Smooth muscle cell (in vitro differentiated cells): ENCODE data around the gene WRAP73. TPM values are rescaled to one million over a fixed set of nuclear protein-coding genes. Genes with fewer than 3 reads are reported as not detected.

ENCODE experiments used
- DNase-seq: peaks from one replicate; lab custom pipeline; 2025; ENCODE audit not compliant: unreplicated experiment; lab: John Stamatoyannopoulos, UW
- H2AFZ ChIP-seq: fragments of 200-600 bp; sonication (generic); 2 replicates; pipeline ENCODE4 v1.6.0; 2016; ENCODE audit warnings: antibody characterized with exemption, low read depth, mild to moderate bottlenecking
- H3F3A ChIP-seq: fragments of 200-600 bp; sonication (generic); 2 replicates; pipeline ENCODE4 v1.6.0; 2017; ENCODE audit warnings: antibody characterized with exemption, low read depth
- H3K27ac ChIP-seq: fragments of 200-600 bp; sonication (generic); 2 replicates; pipeline ENCODE4 v1.5.1; 2016; ENCODE audit warnings: low read depth, mild to moderate bottlenecking
- H3K27me3 ChIP-seq: fragments of 200-600 bp; sonication (generic); 2 replicates; pipeline ENCODE4 v1.6.1; 2016; ENCODE audit warnings: low read depth, mild to moderate bottlenecking
- H3K36me3 ChIP-seq: fragments of 200-600 bp; sonication (generic); 2 replicates; pipeline ENCODE4 v1.5.1; 2016; ENCODE audit warnings: low read depth
- H3K4me1 ChIP-seq: fragments of 200-600 bp; sonication (generic); 2 replicates; pipeline ENCODE4 v1.5.1; 2016; ENCODE audit warnings: low read depth
- H3K4me2 ChIP-seq: fragments of 200-600 bp; sonication (generic); 2 replicates; pipeline ENCODE4 v1.6.0; 2016; ENCODE audit warnings: mild to moderate bottlenecking
- H3K4me3 ChIP-seq: fragments of 200-600 bp; sonication (generic); 2 replicates; pipeline ENCODE4 v1.5.1; 2016; ENCODE audit warnings: mild to moderate bottlenecking
- H3K79me2 ChIP-seq: fragments of 200-600 bp; sonication (generic); 2 replicates; pipeline ENCODE4 v1.6.0; 2016; ENCODE audit warnings: low read depth, mild to moderate bottlenecking
- H3K9ac ChIP-seq: fragments of 200-600 bp; sonication (generic); 2 replicates; pipeline ENCODE4 v1.6.0; 2016; ENCODE audit warnings: low read depth
- H3K9me3 ChIP-seq: fragments of 200-600 bp; sonication (generic); replicated peaks from 2 replicates; pipeline ENCODE4 v1.5.1; 2016; ENCODE audit warnings: low read depth
- H4K20me1 ChIP-seq: fragments of 200-600 bp; sonication (generic); 2 replicates; pipeline ENCODE4 v1.6.0; 2016; ENCODE audit warnings: low read depth
- CTCF ChIP-seq: fragments of 200-600 bp; sonication (generic); IDR thresholded peaks from 2 replicates; pipeline ENCODE4 v1.5.1; 2017; ENCODE audit warnings: borderline replicate concordance, mild to moderate bottlenecking, antibody characterized with exemption; ENCODE audit not compliant: insufficient read depth, poor library complexity, severe bottlenecking
- WGBS: methylation state at CpG from one replicate; pipeline ENCODE4 v1.1.7; 2016; ENCODE audit warnings: low lambda C conversion rate; 5-methylcytosine and 5-hydroxymethylcytosine counted together
- polyA plus RNA-seq: library from polyadenylated mRNA; unstranded; fragments of >200 nt; fragmentation: Nextera tagmentation; extraction: Ambion mirVana; gene quantifications from 2 replicates; pipeline ENCODE4 v1.2.1, GENCODE V29; 2016
- total RNA-seq: library from RNA; depleted of rRNA; stranded (reverse); fragments of >200 nt; gene quantifications from 2 replicates; pipeline ENCODE4 v1.2.3, GENCODE V29; 2014

Gene WRAP73
- total and polyA plus RNA-seq, 2 experiments from 2014 or later: 17.2 to 20.8 TPM

DNA sequence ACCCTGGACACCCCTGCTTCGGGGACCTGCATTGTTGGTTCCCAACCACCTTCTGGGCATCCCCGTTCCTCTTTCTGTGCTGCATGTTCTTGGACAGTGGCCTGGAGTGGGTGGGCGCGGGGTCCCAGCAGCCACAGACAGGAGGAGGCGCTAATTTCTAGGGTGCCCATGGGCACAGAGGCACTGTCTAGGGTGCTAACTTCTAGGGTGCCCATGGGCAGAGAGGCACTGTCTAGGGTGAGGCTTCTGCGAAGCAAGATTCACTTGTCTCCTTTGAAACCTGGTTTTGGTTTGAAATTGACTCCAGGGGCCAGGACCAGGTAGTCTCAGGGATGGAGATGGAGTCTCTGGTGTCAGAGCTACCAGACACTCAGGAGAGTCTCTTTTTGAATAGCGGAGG lies 37.8 kb downstream of the WRAP73 start:
- Histone ChIP-seq H3K36me3 (no peaks in the 10 kb centered on the region), H4K20me1 (no peaks in the 10 kb centered on the region), H3K27me3 (peaks cover 17% of the 10 kb centered on the region), H3K9ac (no peak overlapping the region), H3F3A (peaks cover 5% of the 10 kb centered on the region), H2AFZ (no peak overlapping the region), H3K4me3 (no peak overlapping the region), H3K4me2 (peak overlapping the region; percentile 91), H3K79me2 (no peaks in the 10 kb centered on the region), H3K27ac (no peak overlapping the region), H3K9me3 (no peaks in the 10 kb centered on the region), H3K4me1 (peaks cover 23% of the 10 kb centered on the region)
- no peak for TF ChIP-seq CTCF
- 77% methylated on average over 7 of the region's 7 CpGs for WGBS
- no peak for DNase-seq

- no peaks in the 10 kb centered on the region for H3K79me2 ChIP-seq
- TF ChIP-seq CTCF: no peak
- H3K27me3 ChIP-seq: peaks cover 17% of the 10 kb centered on the region
- peak within 1 kb of the TSS; percentile 52 for H3K4me3 ChIP-seq
- peak within 1 kb of the TSS; percentile 91 for H3K4me2 ChIP-seq
- H3K4me1 ChIP-seq: peaks cover 23% of the 10 kb centered on the region
- H3K9ac ChIP-seq: no peak within 1 kb of the TSS
- DNase-seq: peak; percentile 21
- WGBS: 3% methylated on average over 41 of the region's 87 CpGs
- no peaks in the 10 kb centered on the region for H3K36me3 ChIP-seq
- peaks cover 5% of the 10 kb centered on the region for H3F3A ChIP-seq
- no peak within 1 kb of the TSS for H2AFZ ChIP-seq
- no peaks in the 10 kb centered on the region for H4K20me1 ChIP-seq
- no peak within 1 kb of the TSS for H3K27ac ChIP-seq
- H3K9me3 ChIP-seq: no peaks in the 10 kb centered on the region
Measured at GRCh38 chr1:3611170-3612019, 38.5 kb downstream of the WRAP73 start, which contains the start of gene MEGF6. Gene MEGF6 (minus strand): TSS chr1:3611508. CDS start chr1:3611268, 240 bp downstream.

- Histone ChIP-seq H3K9me3 (no peaks in the 10 kb centered on the region), H3F3A (peaks cover 5% of the 10 kb centered on the region), H3K36me3 (no peaks in the 10 kb centered on the region), H3K79me2 (no peaks in the 10 kb centered on the region), H3K4me3 (peak overlapping the region; percentile 52), H3K27ac (no peak overlapping the region), H3K4me2 (peak overlapping the region; percentile 91), H3K27me3 (peaks cover 17% of the 10 kb centered on the region), H4K20me1 (no peaks in the 10 kb centered on the region), H2AFZ (no peak overlapping the region), H3K9ac (no peak overlapping the region), H3K4me1 (peaks cover 23% of the 10 kb centered on the region)
- no peak for DNase-seq
- no peak for TF ChIP-seq CTCF
- 11% methylated on average over 23 of the region's 27 CpGs for WGBS
Measured at GRCh38 chr1:3610527-3611169, 39.3 kb downstream of the WRAP73 start.
